HG02763 (cell line): Measurements from ENCODE around the gene PNP.
"Not testable (repeated sequence)": the region's sequence is repeated elsewhere in the genome, so short reads cannot be mapped to it uniquely, and the experiment has no call there.

Experiments used
- ATAC-seq: cut with Tn5 transposase; IDR thresholded peaks from one replicate; pipeline ENCODE4 v1.9.1; 2021; ENCODE audit warnings: mild to moderate bottlenecking, moderate library complexity; ENCODE audit not compliant: unreplicated experiment

PNP gene

GRCh38 chr14:20489093-20489994 lies 20.1 kb downstream of the PNP start:
- no peak for ATAC-seq

GRCh38 chr14:20490563-20490962 lies 21.4 kb downstream of the PNP start:
- no peak for ATAC-seq

- ATAC-seq = no peak
These were observed 23.3 kb downstream of the PNP start for GRCh38 chr14:20492486-20492885.

DNA sequence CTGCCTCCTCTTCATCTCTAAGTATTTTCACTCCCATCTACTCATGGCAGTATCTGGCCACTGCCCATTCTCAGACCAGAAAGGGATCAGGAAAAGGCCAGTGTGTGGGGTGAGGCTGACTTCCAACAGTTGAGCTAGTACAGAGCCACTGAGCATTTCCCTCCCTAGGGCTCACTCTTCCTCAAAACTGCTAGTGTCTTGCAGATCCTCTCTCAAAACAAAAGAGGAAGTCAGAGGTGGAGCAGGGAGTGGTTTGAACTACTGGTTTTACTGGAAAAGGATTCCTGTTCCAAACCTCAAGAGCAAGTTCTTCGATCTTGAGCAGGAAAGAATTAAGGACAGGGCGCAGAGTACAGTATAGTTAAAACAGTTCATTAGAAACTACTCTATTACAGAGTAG lies 24.4 kb downstream of the PNP start:
- no peak for ATAC-seq

GRCh38 chr14:20494935-20495766 lies 25.9 kb downstream of the PNP start:
- no peak for ATAC-seq

- ATAC-seq = no peak
These were observed 29.4 kb downstream of the PNP start for GRCh38 chr14:20498622-20499021.

DNA sequence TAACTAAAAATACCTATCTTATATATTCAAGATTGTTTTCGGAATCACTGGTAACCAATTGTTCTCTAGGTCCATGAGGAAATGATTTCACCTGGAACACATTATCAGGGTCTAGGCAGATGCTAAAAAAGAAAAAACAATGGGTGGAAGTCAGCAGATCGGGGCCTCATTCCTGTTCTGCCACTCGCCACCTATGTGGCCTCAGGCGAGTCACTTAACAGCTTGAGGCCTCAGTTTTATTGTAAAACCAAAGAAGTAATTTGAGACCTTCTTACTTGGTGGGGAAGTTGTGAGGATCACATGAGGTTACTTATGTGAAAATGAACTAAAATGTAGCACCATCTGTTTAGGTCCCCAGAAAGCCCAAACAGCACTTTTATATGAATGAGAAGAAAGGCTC lies 29.9 kb downstream of the PNP start:
- ATAC-seq = no peak

- ATAC-seq = no peak
These were observed 30.7 kb downstream of the PNP start for GRCh38 chr14:20499881-20500280.

DNA sequence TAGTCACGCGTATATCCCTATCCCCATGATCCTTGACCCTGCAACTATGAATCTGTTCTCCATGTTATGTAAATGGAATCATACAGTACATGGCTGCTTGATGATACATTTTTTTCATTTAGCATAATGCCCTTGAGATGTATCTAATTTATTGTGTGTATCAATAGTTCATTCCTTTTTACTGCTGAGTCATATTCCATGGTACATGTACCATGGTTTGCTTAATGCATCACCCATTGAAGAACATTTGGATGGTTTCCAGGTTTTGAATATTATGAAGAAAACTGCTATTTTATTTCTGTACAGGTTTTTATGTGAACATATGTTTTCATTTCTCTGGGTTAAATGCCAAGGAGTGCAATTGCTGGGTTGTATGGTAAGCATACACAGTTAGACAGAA lies 32.1 kb downstream of the PNP start:
- no peak for ATAC-seq

DNA sequence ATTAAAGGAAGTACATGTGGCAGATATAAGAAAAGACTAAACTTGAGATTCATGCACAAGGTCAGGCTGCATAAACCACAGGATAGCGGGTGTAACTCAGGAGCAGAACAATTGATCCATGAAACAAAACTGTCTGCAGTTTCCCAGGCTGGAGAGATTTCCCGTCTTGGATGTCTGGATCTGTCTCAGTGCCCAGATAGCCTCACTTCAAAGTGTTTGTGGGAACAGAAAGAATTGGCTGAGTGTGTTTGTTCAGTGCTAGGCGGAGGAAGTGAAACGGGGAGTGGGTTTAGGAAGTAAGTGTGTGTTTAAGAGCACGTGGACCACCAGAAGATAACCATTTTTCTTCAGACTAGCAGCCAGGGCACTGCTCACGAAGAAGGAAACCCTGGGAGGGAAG lies 34.7 kb downstream of the PNP start:
- no peak for ATAC-seq

- ATAC-seq = not testable (repeated sequence)
These were observed 37.1 kb downstream of the PNP start for GRCh38 chr14:20506276-20506675.

GRCh38 chr14:20506752-20507151 lies 37.5 kb downstream of the PNP start:
- ATAC-seq = not testable (repeated sequence)

- ATAC-seq = not testable (repeated sequence)
These were observed 38.3 kb downstream of the PNP start for GRCh38 chr14:20507537-20507936.

DNA sequence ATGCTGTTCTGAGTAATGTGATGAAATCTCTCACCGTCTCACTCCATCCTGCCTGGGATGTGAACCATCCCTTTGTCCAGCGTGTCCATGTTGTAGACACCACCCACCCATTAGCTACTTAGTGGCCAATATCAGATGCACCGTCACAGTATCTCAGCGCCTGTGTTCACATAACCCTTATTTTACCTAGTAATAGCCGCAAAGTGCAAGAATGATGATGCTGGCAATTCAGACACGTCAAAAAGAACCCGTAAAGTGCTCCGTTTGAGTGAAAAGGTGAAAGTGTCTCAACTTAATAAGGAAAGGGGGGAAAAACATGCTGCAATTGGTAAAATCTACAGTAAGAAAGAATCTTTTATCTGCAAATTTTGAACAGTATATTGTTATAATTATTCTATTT lies 39.2 kb downstream of the PNP start:
- ATAC-seq = no peak

GRCh38 chr14:20512177-20512905 lies 43.1 kb downstream of the PNP start:
- ATAC-seq = no peak

DNA sequence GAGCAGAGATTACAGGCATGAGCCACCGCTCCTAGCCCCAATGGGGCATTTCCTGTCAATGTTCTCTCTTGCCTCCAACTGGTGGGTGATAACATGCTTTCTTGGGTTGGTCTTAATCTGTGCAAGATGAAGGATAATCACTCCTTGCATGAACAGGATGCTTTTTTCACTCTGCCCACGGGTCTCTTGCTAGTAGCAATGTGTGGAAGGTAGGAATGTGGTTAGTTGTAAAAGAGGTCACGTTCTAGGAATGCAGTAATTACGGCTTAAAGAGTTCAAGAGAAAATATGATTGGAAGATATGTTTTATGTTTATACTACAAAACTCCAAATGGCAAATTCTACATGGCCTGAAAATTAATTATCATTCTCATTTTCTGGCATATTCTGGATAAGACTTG lies 46.6 kb downstream of the PNP start:
- no peak for ATAC-seq

DNA sequence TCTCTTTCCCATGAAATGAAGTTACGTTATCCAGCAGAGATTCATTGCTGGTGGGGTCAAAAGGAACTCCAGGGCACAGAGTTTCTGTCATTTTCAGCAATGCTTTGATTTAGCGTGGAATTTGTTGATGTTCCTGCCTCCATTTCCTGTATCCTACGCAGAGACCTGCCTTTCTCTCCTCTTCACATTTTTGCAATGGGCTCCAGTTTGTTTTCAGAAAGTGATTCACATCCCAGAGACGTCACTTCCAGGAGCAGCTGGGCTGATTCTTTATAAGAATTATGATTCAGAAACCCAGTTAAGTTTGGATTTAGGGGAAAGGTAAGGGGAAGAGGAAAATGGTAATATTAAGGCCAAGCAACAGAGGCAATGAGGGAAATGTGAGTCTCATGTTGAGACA lies 47.7 kb downstream of the PNP start:
- no peak for ATAC-seq

GRCh38 chr14:20522332-20522731 lies 53.1 kb downstream of the PNP start:
- ATAC-seq = no peak

- ATAC-seq = no peak
These were observed 54.8 kb downstream of the PNP start for GRCh38 chr14:20524027-20524426.
